Neutrophil (primary cell): ENCODE data around the gene CD247.

ENCODE experiments used
- H3K27ac ChIP-seq: fragments of 200-600 bp; sonication (generic); 2 replicates; pipeline ENCODE4 v1.5.1; 2016; ENCODE audit warnings: mild to moderate bottlenecking, moderate library complexity
- H3K27me3 ChIP-seq: fragments of 200-600 bp; sonication (generic); 2 replicates; pipeline ENCODE4 v1.6.0; 2016; ENCODE audit warnings: mild to moderate bottlenecking
- H3K36me3 ChIP-seq: fragments of 200-600 bp; sonication (generic); 2 replicates; pipeline ENCODE4 v1.5.1; 2017
- H3K4me1 ChIP-seq, 2 experiments: fragments of 200-600 bp in 1 of 2; sonication (generic) in 1 of 2; 1 replicate in 1 of 2; 2 replicates in 1 of 2; pipeline versions ENCODE4 v1.5.1 to v1.6.1; 2013 to 2016; ENCODE audit warnings: low read depth in 1 of 2, low read length in 1 of 2, mild to moderate bottlenecking in 1 of 2, moderate library complexity in 1 of 2; ENCODE audit not compliant: control insufficient read depth in 1 of 2, insufficient read depth in 1 of 2
- H3K4me3 ChIP-seq, 2 experiments: fragments of 200-600 bp in 1 of 2; sonication (generic) in 1 of 2; 1 replicate in 1 of 2; 2 replicates in 1 of 2; pipeline ENCODE4 v1.5.1; 2013 to 2016; ENCODE audit warnings: low read depth in 1 of 2, low read length in 1 of 2, mild to moderate bottlenecking in 1 of 2, moderate library complexity in 1 of 2
- H3K9me3 ChIP-seq: fragments of 200-600 bp; sonication (generic); 2 replicates; pipeline ENCODE4 v1.5.1; 2016
- TF ChIP-seq, protein P1 (sequence below): fragments of 200-600 bp; sonication (generic); IDR thresholded peaks from 2 replicates; pipeline ENCODE4 v1.5.1; 2016; ENCODE audit warnings: antibody characterized with exemption

Gene CD247

DNA sequence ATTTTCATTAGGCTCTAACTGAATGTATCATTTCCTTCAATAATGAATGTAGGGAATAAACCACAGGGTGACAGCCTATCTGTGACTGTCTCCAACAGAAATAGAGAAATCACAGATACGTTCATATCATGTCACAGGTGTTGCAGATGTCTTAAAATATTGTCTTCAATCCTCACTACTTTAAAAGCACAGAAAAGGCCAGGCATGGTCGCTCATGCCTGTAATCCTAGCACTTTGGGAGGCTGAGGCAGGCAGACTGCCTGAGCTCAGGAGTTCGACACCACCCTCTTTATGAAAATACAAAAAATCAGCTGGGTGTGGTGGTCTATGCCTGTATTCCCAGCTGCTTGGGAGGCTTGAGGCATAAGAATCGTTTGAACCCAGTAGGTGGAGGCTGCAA is 27.0 kb upstream of the CD247 start:
- Histone ChIP-seq H3K9me3 (no peaks in the 10 kb centered on the region), H3K36me3 (no peaks in the 10 kb centered on the region), H3K27ac (peak overlapping the region; percentile 64), H3K4me1 (peaks cover 57 to 64% of the 10 kb centered on the region in 2 experiments), H3K27me3 (no peaks in the 10 kb centered on the region), H3K4me3 (no peak overlapping the region)
- TF ChIP-seq, protein P1, sequence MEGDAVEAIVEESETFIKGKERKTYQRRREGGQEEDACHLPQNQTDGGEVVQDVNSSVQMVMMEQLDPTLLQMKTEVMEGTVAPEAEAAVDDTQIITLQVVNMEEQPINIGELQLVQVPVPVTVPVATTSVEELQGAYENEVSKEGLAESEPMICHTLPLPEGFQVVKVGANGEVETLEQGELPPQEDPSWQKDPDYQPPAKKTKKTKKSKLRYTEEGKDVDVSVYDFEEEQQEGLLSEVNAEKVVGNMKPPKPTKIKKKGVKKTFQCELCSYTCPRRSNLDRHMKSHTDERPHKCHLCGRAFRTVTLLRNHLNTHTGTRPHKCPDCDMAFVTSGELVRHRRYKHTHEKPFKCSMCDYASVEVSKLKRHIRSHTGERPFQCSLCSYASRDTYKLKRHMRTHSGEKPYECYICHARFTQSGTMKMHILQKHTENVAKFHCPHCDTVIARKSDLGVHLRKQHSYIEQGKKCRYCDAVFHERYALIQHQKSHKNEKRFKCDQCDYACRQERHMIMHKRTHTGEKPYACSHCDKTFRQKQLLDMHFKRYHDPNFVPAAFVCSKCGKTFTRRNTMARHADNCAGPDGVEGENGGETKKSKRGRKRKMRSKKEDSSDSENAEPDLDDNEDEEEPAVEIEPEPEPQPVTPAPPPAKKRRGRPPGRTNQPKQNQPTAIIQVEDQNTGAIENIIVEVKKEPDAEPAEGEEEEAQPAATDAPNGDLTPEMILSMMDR = no peak

DNA sequence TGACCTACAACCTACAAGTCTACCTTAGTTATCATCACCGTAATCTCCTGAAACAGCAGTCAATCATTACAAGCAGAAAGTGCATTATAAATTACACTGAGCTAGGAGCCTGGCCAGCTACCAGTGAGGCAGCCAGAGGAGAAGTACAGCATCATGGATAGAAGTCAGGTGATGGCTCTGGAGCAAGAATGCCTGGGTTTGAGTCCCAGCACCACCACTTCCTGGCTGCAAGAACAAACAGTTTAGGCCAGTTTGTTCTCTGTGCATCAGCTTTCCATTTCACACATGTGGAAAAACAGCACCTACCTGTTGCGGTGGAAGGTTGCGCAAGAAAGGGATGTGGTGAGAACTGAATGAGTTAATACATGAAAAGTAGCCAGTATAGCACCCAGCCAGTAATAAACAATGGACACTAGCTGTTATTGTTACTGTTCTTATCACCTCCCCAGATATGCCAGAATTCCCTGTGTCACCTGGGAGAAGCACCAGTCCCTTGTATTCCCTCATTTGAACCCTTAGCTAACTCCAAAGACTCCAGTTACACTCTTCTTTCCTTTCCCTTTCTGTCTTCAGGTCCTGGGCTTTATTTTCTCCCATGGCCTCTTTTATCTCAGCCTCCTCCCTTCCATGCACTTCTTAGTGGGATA is 26.2 kb upstream of the CD247 start:
- Histone ChIP-seq H3K27ac (peak overlapping the region; percentile 64), H3K27me3 (no peaks in the 10 kb centered on the region), H3K4me3 (no peak overlapping the region), H3K9me3 (no peaks in the 10 kb centered on the region), H3K4me1 (peaks cover 50 to 58% of the 10 kb centered on the region in 2 experiments), H3K36me3 (no peaks in the 10 kb centered on the region)
- TF ChIP-seq, protein P1 = no peak

DNA sequence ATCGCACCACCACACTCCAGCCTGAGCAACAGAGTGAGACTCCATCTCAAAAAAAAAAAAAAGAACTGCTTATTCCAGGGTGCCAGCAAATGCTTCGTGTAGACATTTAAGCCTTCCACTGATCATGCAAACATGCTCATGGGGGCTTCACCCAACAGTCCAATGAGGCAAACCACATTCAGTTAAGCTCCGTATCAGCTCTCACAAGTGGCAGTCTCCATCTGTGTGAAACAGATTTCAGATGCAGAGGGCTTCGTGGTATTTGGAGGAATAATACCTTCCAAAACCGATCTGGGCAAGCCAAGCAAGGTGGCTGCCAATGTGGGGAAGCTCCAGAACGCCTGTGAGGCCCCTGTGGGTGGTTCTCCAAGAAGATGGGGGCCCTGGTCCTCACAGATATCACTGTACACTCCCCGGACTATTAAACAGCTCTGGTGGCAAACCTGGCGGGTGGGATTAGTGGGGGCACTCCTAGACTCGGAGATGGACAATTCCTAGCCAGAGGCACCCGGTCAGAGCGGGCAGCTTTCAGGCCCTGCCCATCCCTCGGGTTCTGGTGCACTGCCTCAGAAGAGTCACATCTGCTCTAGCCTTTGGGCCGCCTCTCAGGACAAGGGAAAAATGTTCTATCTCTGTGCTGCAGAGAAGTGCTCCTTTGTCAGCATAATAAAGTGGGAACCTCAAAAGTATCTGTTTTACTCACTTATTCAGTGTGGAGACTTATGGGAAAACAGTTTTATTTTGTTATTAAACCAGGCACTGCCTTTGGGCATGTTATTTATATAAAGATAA is 25.1 kb upstream of the CD247 start:
- peaks cover 38 to 47% of the 10 kb centered on the region in 2 experiments for H3K4me1 ChIP-seq

GRCh38 chr1:167542109-167543032 is 24.0 kb upstream of the CD247 start:
- Histone ChIP-seq H3K4me1 (peaks cover 30 to 36% of the 10 kb centered on the region in 2 experiments), H3K27ac (peak overlapping the region; percentile 67), H3K36me3 (no peaks in the 10 kb centered on the region), H3K4me3 (no peak overlapping the region), H3K27me3 (no peaks in the 10 kb centered on the region), H3K9me3 (no peaks in the 10 kb centered on the region)
- TF ChIP-seq, protein P1 = no peak

More for the DNA sequence above, 25.1 kb upstream of the CD247 start:
- TF ChIP-seq, protein P1 = no peak
- no peaks in the 10 kb centered on the region for H3K27me3 ChIP-seq
- H3K4me3 ChIP-seq = no peak overlapping the region
- no peaks in the 10 kb centered on the region for H3K36me3 ChIP-seq
- peak overlapping the region; percentile 64 for H3K27ac ChIP-seq
- H3K9me3 ChIP-seq = no peaks in the 10 kb centered on the region

GRCh38 chr1:167541610-167542009 is 23.3 kb upstream of the CD247 start:
- TF ChIP-seq, protein P1 = no peak
- Histone ChIP-seq H3K4me3 (no peak overlapping the region), H3K4me1 (peaks cover 26 to 32% of the 10 kb centered on the region in 2 experiments), H3K27ac (peak overlapping the region; percentile 67), H3K27me3 (no peaks in the 10 kb centered on the region), H3K36me3 (no peaks in the 10 kb centered on the region), H3K9me3 (no peaks in the 10 kb centered on the region)
